HuH-7.5 (cell line): Measurements from ENCODE around the gene CASP8.
"Not testable (repeated sequence)": the region's sequence is repeated elsewhere in the genome, so short reads cannot be mapped to it uniquely, and the experiment has no call there.

Experiments
- DNase-seq: peaks from one replicate; pipeline ENCODE4 v3.0.0; 2011; ENCODE audit warnings: low spot score

Gene CASP8

GRCh38 chr2:201260302-201260800 lies at the start of gene CASP8:
TSS of gene CASP8 (plus strand) at chr2:201260536. CDS start at chr2:201266487, 5,951 bp downstream.
- no peak for DNase-seq

- DNase-seq: no peak
Observed at GRCh38 chr2:201215963-201216362, 44.4 kb upstream of the CASP8 start.

GRCh38 chr2:201216918-201217317 lies 43.4 kb upstream of the CASP8 start:
- DNase-seq: no peak

- no peak for DNase-seq
Observed at GRCh38 chr2:201218780-201219179, 41.6 kb upstream of the CASP8 start.

- no peak for DNase-seq
Observed at GRCh38 chr2:201219328-201220096, 40.8 kb upstream of the CASP8 start.

GRCh38 chr2:201220102-201220570 lies 40.2 kb upstream of the CASP8 start:
- no peak for DNase-seq

GRCh38 chr2:201223089-201224073 lies 37.0 kb upstream of the CASP8 start:
- no peak for DNase-seq

- no peak for DNase-seq
Observed at GRCh38 chr2:201228271-201228911, 31.9 kb upstream of the CASP8 start.

GRCh38 chr2:201228912-201229290 lies 31.4 kb upstream of the CASP8 start:
- no peak for DNase-seq

- DNase-seq: peak; percentile 79
Observed at GRCh38 chr2:201231781-201232466, 28.4 kb upstream of the CASP8 start.

- no peak for DNase-seq
Observed at GRCh38 chr2:201232467-201232815, 27.9 kb upstream of the CASP8 start.

GRCh38 chr2:201233192-201233811 lies 27.0 kb upstream of the CASP8 start:
- peak; percentile 47 for DNase-seq

GRCh38 chr2:201233812-201234662 lies 26.3 kb upstream of the CASP8 start:
- no peak for DNase-seq

GRCh38 chr2:201234663-201235135 lies 25.6 kb upstream of the CASP8 start:
- no peak for DNase-seq

GRCh38 chr2:201235860-201236811 lies 24.2 kb upstream of the CASP8 start:
- no peak for DNase-seq

- no peak for DNase-seq
Observed at GRCh38 chr2:201237486-201238123, 22.7 kb upstream of the CASP8 start.

GRCh38 chr2:201239167-201239935 lies 21.0 kb upstream of the CASP8 start:
- DNase-seq: not testable (repeated sequence)
